HepG2 (cell line): ENCODE results near the gene FANCE. TPM values are rescaled to one million over a fixed set of nuclear protein-coding genes. Genes with fewer than 3 reads are reported as not detected.

Experiments
- ATF4 ChIP-seq, 2 experiments: fragments of 450-650 bp in 1 of 2; sonication (generic) in 1 of 2; formaldehyde crosslinking; IDR thresholded peaks; 2 replicates each; pipeline versions ENCODE4 v1.5.0 to v1.8.0; 2020 to 2022; ENCODE audit warnings: mild to moderate bottlenecking in 1 of 2, missing genetic modification reagents in 1 of 2
- FOXO1 ChIP-seq: sonication (generic); formaldehyde crosslinking; IDR thresholded peaks from 2 replicates; pipeline ENCODE4 v1.4.0; 2020; ENCODE audit warnings: missing genetic modification reagents
- MBD4 ChIP-seq: IDR thresholded peaks from 2 replicates; pipeline ENCODE4 v1.6.1; 2012; ENCODE audit warnings: low read length, inconsistent platforms, borderline replicate concordance
- PCBP1 ChIP-seq: fragments of 200-400 bp; formaldehyde crosslinking; IDR thresholded peaks from 2 replicates; pipeline ENCODE4 v1.6.1; 2017; ENCODE audit warnings: mild to moderate bottlenecking, low read depth, low read length, borderline replicate concordance
- POGZ ChIP-seq: sonication (generic); formaldehyde crosslinking; IDR thresholded peaks from 2 replicates; pipeline ENCODE4 v1.4.0; 2020; ENCODE audit warnings: mild to moderate bottlenecking, missing genetic modification reagents
- SATB2 ChIP-seq: sonication (generic); formaldehyde crosslinking; IDR thresholded peaks from 2 replicates; pipeline ENCODE4 v1.5.0; 2020; ENCODE audit warnings: missing genetic modification reagents
- SNAPC2 ChIP-seq: sonication (generic); formaldehyde crosslinking; IDR thresholded peaks from 2 replicates; pipeline ENCODE4 v1.8.1; 2022; ENCODE audit warnings: mild to moderate bottlenecking, missing genetic modification reagents
- SNAPC5 ChIP-seq: sonication (generic); formaldehyde crosslinking; IDR thresholded peaks from 2 replicates; pipeline ENCODE4 v1.8.1; 2023; ENCODE audit warnings: mild to moderate bottlenecking, missing genetic modification reagents, borderline replicate concordance
- SRSF9 ChIP-seq: fragments of 200-400 bp; formaldehyde crosslinking; IDR thresholded peaks from 2 replicates; pipeline ENCODE4 v1.6.1; 2018; ENCODE audit warnings: borderline replicate concordance, mild to moderate bottlenecking, low read depth, low read length; ENCODE audit not compliant: insufficient read depth, poor library complexity, severe bottlenecking
- TFAP4 ChIP-seq: sonication (generic); IDR thresholded peaks from 2 replicates; pipeline ENCODE4 v1.6.1; 2016; ENCODE audit warnings: low read depth, borderline replicate concordance
- ZBTB2 ChIP-seq: sonication (generic); formaldehyde crosslinking; IDR thresholded peaks from 2 replicates; pipeline ENCODE4 v1.8.0; 2022; ENCODE audit warnings: low read depth, missing genetic modification reagents
- ZNF430 ChIP-seq: sonication (generic); formaldehyde crosslinking; IDR thresholded peaks from 2 replicates; pipeline ENCODE4 v1.9.0; 2021; ENCODE audit warnings: mild to moderate bottlenecking, missing genetic modification reagents
- ZNF512 ChIP-seq: sonication (generic); formaldehyde crosslinking; IDR thresholded peaks from 2 replicates; pipeline ENCODE4 v1.4.0; 2020; ENCODE audit warnings: mild to moderate bottlenecking, missing genetic modification reagents
- ZNF577 ChIP-seq: sonication (generic); formaldehyde crosslinking; IDR thresholded peaks from 2 replicates; pipeline ENCODE4 v1.4.0; 2020; ENCODE audit warnings: mild to moderate bottlenecking, low read depth, missing genetic modification reagents, borderline replicate concordance
- ZNF629 ChIP-seq: sonication (generic); formaldehyde crosslinking; conservative IDR thresholded peaks from 2 replicates; pipeline ENCODE4 v1.5.0; 2020; ENCODE audit warnings: missing genetic modification reagents
- ZNF674 ChIP-seq: sonication (generic); formaldehyde crosslinking; IDR thresholded peaks from 2 replicates; pipeline ENCODE4 v1.5.0; 2020; ENCODE audit warnings: low read depth, mild to moderate bottlenecking, missing genetic modification reagents
- ZNF710 ChIP-seq: sonication (generic); formaldehyde crosslinking; IDR thresholded peaks from 2 replicates; pipeline ENCODE4 v1.5.0; 2020; ENCODE audit warnings: mild to moderate bottlenecking, missing genetic modification reagents, borderline replicate concordance
- ZSCAN22 ChIP-seq: sonication (generic); formaldehyde crosslinking; IDR thresholded peaks from 2 replicates; pipeline ENCODE4 v1.4.0; 2020; ENCODE audit warnings: mild to moderate bottlenecking, missing genetic modification reagents
- ZSCAN30 ChIP-seq: sonication (generic); formaldehyde crosslinking; IDR thresholded peaks from 2 replicates; pipeline ENCODE4 v1.5.0; 2020; ENCODE audit warnings: mild to moderate bottlenecking, missing genetic modification reagents
- polyA plus RNA-seq, 8 experiments: library from polyadenylated mRNA; depleted of rRNA in 3 of 8; stranded (reverse) in 7 of 8; unstranded in 1 of 8; fragments of >200 nt; fragmentation: Illumina TruSeq in 4 of 8; extraction: Trizol in 4 of 8; gene quantifications; 2 replicates each; pipeline versions ENCODE4 v1.2.1 to v1.2.3, GENCODE V29; 2011 to 2016; ENCODE audit warnings: low read depth in 4 of 8, missing spikeins in 1 of 8, mixed read lengths in 1 of 8; ENCODE audit not compliant: insufficient read depth in 1 of 8
- total RNA-seq, 5 experiments: library from RNA; depleted of rRNA; stranded (reverse); fragments of >200 nt; fragmentation: Illumina TruSeq; extraction: Trizol; gene quantifications; 2 replicates each; pipeline ENCODE4 v1.2.3, GENCODE V29; 2016; ENCODE audit warnings: low read depth in 1 of 5

FANCE gene
- total and polyA plus RNA-seq, 2 of the 13 experiments (the other 11 are each of a cell fraction or from before 2014, with no cell fraction given) = 7.1 to 11.2 TPM

- TF ChIP-seq ZBTB2 (0 out of 2 replicates have a peak, but pooled peaks have one; percentile 47), ZNF629 (CRISPR knock-in tag) (0 out of 2 replicates have a peak, but pooled peaks have one; percentile 23), TFAP4 (peak; percentile 50; the same call in 1 of the 2 replicates), ZNF577 (CRISPR knock-in tag) (no peak), ZNF512 (CRISPR knock-in tag) (no peak), ATF4 (CRISPR knock-in tag; IDR thresholded peaks at IDR 0.05) (no peak), MBD4 (no peak), FOXO1 (CRISPR knock-in tag) (no peak; the same call in none of the 2 replicates), ZSCAN22 (CRISPR knock-in tag) (peak; percentile 27; the same call in 1 of the 2 replicates), SATB2 (no peak), ZNF674 (CRISPR knock-in tag) (no peak), SRSF9 (no peak), ZSCAN30 (CRISPR knock-in tag) (no peak), SNAPC5 (CRISPR knock-in tag) (peak; percentile 73; the same call in 1 of the 2 replicates), POGZ (CRISPR knock-in tag) (no peak), ZNF430 (CRISPR knock-in tag) (no peak), PCBP1 (peak; percentile 31; the same call in 1 of the 2 replicates), ZNF710 (CRISPR knock-in tag) (no peak), SNAPC2 (CRISPR knock-in tag) (peak; percentile 71)
Measured at GRCh38 chr6:35452183-35453090, at the start of gene FANCE (continued).
